Measurements from ENCODE around the gene CRYBG3. TPM values are rescaled to one million over a fixed set of nuclear protein-coding genes. Genes with fewer than 3 reads are reported as not detected.

Gene CRYBG3
- total and polyA plus RNA-seq, 3 donors from 2014 or later = 39.7 to 49.8 (median 47.6) TPM

GRCh38 chr3:97979610-97980009 lies 157.8 kb downstream of the CRYBG3 start:
- H3K27me3 ChIP-seq = no peaks in the 10 kb centered on the region
- intact Hi-C loops (cut with DNase I; ENCODE audit: low total_unique reads) = no loop called here
- no peak overlapping the region for H3K4me3 ChIP-seq
- 70 to 79% methylated on average over 2 to 3 of the region's 3 CpGs for WGBS, 2 donors
- no peak overlapping the region for H3K27ac ChIP-seq
- DNase-seq = no peak
- no peak for TF ChIP-seq CTCF (IDR thresholded peaks at IDR 0.05)
- no peak for TF ChIP-seq POLR2A (IDR thresholded peaks at IDR 0.05)
- peaks cover 4% of the 10 kb centered on the region for H3K4me1 ChIP-seq
- H3K36me3 ChIP-seq (ENCODE audit: low read depth, missing control alignments) = no peaks in the 10 kb centered on the region
- H3K9me3 ChIP-seq = no peaks in the 10 kb centered on the region

GRCh38 chr3:97981886-97982285 lies 160.1 kb downstream of the CRYBG3 start:
- TF ChIP-seq CTCF (IDR thresholded peaks at IDR 0.05) = no peak
- no peak for TF ChIP-seq POLR2A (IDR thresholded peaks at IDR 0.05)
- H3K9me3 ChIP-seq = no peaks in the 10 kb centered on the region
- peaks cover 4% of the 10 kb centered on the region for H3K4me1 ChIP-seq
- no peak overlapping the region for H3K27ac ChIP-seq
- DNase-seq = no peak
- no peak overlapping the region for H3K4me3 ChIP-seq
- H3K27me3 ChIP-seq = no peaks in the 10 kb centered on the region
- intact Hi-C loops (cut with DNase I; ENCODE audit: low total_unique reads) = no loop called here
- H3K36me3 ChIP-seq (ENCODE audit: low read depth, missing control alignments) = no peaks in the 10 kb centered on the region
- 62 to 65% methylated on average over 3 of the region's 3 CpGs for WGBS, 2 donors

- DNase-seq = no peak
- Histone ChIP-seq H3K27ac (no peak overlapping the region), H3K36me3 (ENCODE audit: low read depth, missing control alignments) (no peaks in the 10 kb centered on the region), H3K4me1 (peaks cover 4% of the 10 kb centered on the region), H3K27me3 (no peaks in the 10 kb centered on the region), H3K9me3 (no peaks in the 10 kb centered on the region), H3K4me3 (no peak overlapping the region)
- WGBS, 2 donors = 31 to 53% methylated on average over 2 of the region's 2 CpGs
- intact Hi-C loops (cut with DNase I; ENCODE audit: low total_unique reads) = no loop called here
- TF ChIP-seq POLR2A (IDR thresholded peaks at IDR 0.05) (no peak), CTCF (IDR thresholded peaks at IDR 0.05) (no peak)
These were observed 162.2 kb downstream of the CRYBG3 start for GRCh38 chr3:97983933-97984491.

GRCh38 chr3:97987306-97987705 lies 165.5 kb downstream of the CRYBG3 start:
- 85 to 94% methylated on average over 2 of the region's 2 CpGs for WGBS, 2 donors
- no peaks in the 10 kb centered on the region for H3K4me1 ChIP-seq
- no peak for DNase-seq
- H3K27me3 ChIP-seq = no peaks in the 10 kb centered on the region
- H3K9me3 ChIP-seq = no peaks in the 10 kb centered on the region
- no peaks in the 10 kb centered on the region for H3K36me3 ChIP-seq (ENCODE audit: low read depth, missing control alignments)
- H3K27ac ChIP-seq = no peak overlapping the region
- TF ChIP-seq POLR2A (IDR thresholded peaks at IDR 0.05) (no peak), CTCF (IDR thresholded peaks at IDR 0.05) (no peak)
- intact Hi-C loops (cut with DNase I; ENCODE audit: low total_unique reads) = no loop called here
- no peak overlapping the region for H3K4me3 ChIP-seq
